GM13976 (cell line): ENCODE results near the gene EVA1B.

Experiments
- DNase-seq: peaks from one replicate; pipeline ENCODE4 v3.0.0; 2012; ENCODE audit warnings: low spot score
- CTCF ChIP-seq: IDR thresholded peaks from 2 replicates; pipeline ENCODE4 v1.5.1; 2012; ENCODE audit warnings: borderline replicate concordance, mild to moderate bottlenecking; ENCODE audit not compliant: insufficient read depth; ENCODE audit errors: extremely low read depth, missing control alignments, control extremely low read depth
- in situ Hi-C: fragments of 300-500 bp; cut with MboI; formaldehyde crosslinking; loops from one replicate; pipeline ENCODE4 v1.12.0; 2022; ENCODE audit warnings: low sequenced_read_pairs, mixed read lengths, inconsistent platforms; ENCODE audit not compliant: unreplicated experiment

Gene EVA1B

GRCh38 chr1:36328713-36329112 is 5.3 kb upstream of the EVA1B start:
- in situ Hi-C loops, result no loop called here
- DNase-seq, result no peak
- TF ChIP-seq CTCF, result no peak

- DNase-seq, result no peak
- TF ChIP-seq CTCF, result no peak
- in situ Hi-C loops, result no loop called here
These were observed 4.6 kb upstream of the EVA1B start for GRCh38 chr1:36328088-36328480.

GRCh38 chr1:36327421-36328087 is 4.1 kb upstream of the EVA1B start:
- in situ Hi-C loops, result no loop called here
- DNase-seq, result no peak
- no peak for TF ChIP-seq CTCF

- DNase-seq, result no peak
- in situ Hi-C loops, result no loop called here
- TF ChIP-seq CTCF, result no peak
These were observed 3.1 kb upstream of the EVA1B start for GRCh38 chr1:36326499-36326898.

GRCh38 chr1:36324353-36324703 is 883 bp upstream of the EVA1B start:
- in situ Hi-C loops, result no loop called here
- TF ChIP-seq CTCF, result no peak
- no peak for DNase-seq

GRCh38 chr1:36322786-36323635 is 434 bp downstream of the EVA1B start:
- TF ChIP-seq CTCF, result no peak
- in situ Hi-C loops, result no loop called here
- DNase-seq, result peak; percentile 79
